PC-3 (cell line): ENCODE data around the gene NUBPL.

Experiments
- CTCF ChIP-seq: fragments of 300-600 bp; sonication (generic); conservative IDR thresholded peaks from 2 replicates; pipeline ENCODE4 v1.5.1; 2017; ENCODE audit warnings: antibody characterized with exemption, low read depth, mild to moderate bottlenecking, low read length
- EZH2 ChIP-seq: fragments of 300-600 bp; sonication (generic); IDR thresholded peaks from one replicate; pipeline ENCODE4 v1.6.1; 2017; ENCODE audit warnings: antibody characterized with exemption, mild to moderate bottlenecking, low read length; ENCODE audit not compliant: unreplicated experiment
- EZH2phosphoT487 ChIP-seq: fragments of 300-600 bp; sonication (generic); IDR thresholded peaks from 2 replicates; pipeline ENCODE4 v1.6.1; 2018; ENCODE audit warnings: mild to moderate bottlenecking, antibody characterized with exemption, low read length, borderline replicate concordance

GRCh38 chr14:31716208-31716607 lies 155.0 kb downstream of the NUBPL start:
- TF ChIP-seq CTCF: no peak
- no peak for TF ChIP-seq EZH2
- no peak for TF ChIP-seq EZH2phosphoT487
